K562 (cell line): Measurements from ENCODE around the gene ANKH. TPM values are rescaled to one million over a fixed set of nuclear protein-coding genes. Genes with fewer than 3 reads are reported as not detected.
A peak's percentile ranks its signal among the peaks of the same experiment; 100 is the strongest.

ENCODE experiments used
- ATAC-seq: fragments of 200-7000 bp; cut with Tn5 transposase; 3 replicates; pipeline ENCODE4 v1.9.1; 2020; ENCODE audit warnings: moderate library complexity
- BruUV-seq: library from RNA; stranded (reverse); fragments of 400-500 nt; replicated peaks from 2 replicates; lab custom pipeline; 2021; lab: Mats Ljungman, UMichigan
- CTCF ChIA-PET: fragments of 300-600 bp; formaldehyde crosslinking; extraction: SDS; loops from one replicate; lab custom pipeline; 2021; ENCODE audit warnings: low intra/inter-chr PET ratio; lab: Yijun Ruan, JAX
- POLR2A ChIA-PET: fragments of 300-600, 350-650 bp; sonication (Branson Sonifier 250); formaldehyde crosslinking; extraction: SDS; loops from one replicate; lab custom pipeline; 2021; ENCODE audit warnings: antibody characterized with exemption, inconsistent platforms; lab: Yijun Ruan, JAX
- DNase-seq, 4 experiments: peaks; one replicate each; pipeline versions ENCODE4 v3.0.0 to v3.0.0-alpha.2; 2011 to 2018; ENCODE audit warnings: low spot score in 3 of 4, mixed read lengths in 3 of 4; ENCODE audit errors: extremely low read depth in 1 of 4
- FAIRE-seq: peaks from 2 replicates; lab custom pipeline; 2011; peaks lifted over from hg19 to GRCh38; lab: Jason Lieb, UNC
- H2AFZ ChIP-seq: 2 replicates; pipeline ENCODE4 v1.6.0; 2011; ENCODE audit warnings: low read depth, low read length, control low read depth, inconsistent platforms
- H3K27ac ChIP-seq: fragments of 200-600 bp; 3 replicates; pipeline ENCODE4 v1.8.0; 2011; ENCODE audit warnings: low read depth, mild to moderate bottlenecking, control low read depth, inconsistent platforms, low read length, moderate library complexity, mixed read lengths; ENCODE audit errors: extremely low read depth
- H3K27me3 ChIP-seq, 2 experiments: fragments of 300-600 bp in 1 of 2; 2 replicates in 1 of 2; 3 replicates in 1 of 2; pipeline versions ENCODE4 v1.6.0 to v1.8.0; 2011; ENCODE audit warnings: inconsistent platforms in 2 of 2, low read length in 2 of 2, mild to moderate bottlenecking in 1 of 2, mixed read lengths in 1 of 2, moderate library complexity in 1 of 2; ENCODE audit not compliant: control insufficient read depth in 2 of 2, insufficient read depth in 2 of 2
- H3K36me3 ChIP-seq: fragments of 300-600 bp; 3 replicates; pipeline ENCODE4 v1.8.0; 2011; ENCODE audit warnings: mild to moderate bottlenecking, low read length, inconsistent platforms; ENCODE audit not compliant: control insufficient read depth, insufficient read depth
- H3K4me1 ChIP-seq, 2 experiments: fragments of 200-600 bp in 1 of 2; replicated peaks in 1 of 2; 2 replicates in 1 of 2; 3 replicates in 1 of 2; pipeline versions ENCODE4 v1.5.1 to v1.8.0; 2011; ENCODE audit warnings: inconsistent platforms in 2 of 2, low read length in 2 of 2, mild to moderate bottlenecking in 1 of 2, mixed read lengths in 1 of 2, moderate library complexity in 1 of 2; ENCODE audit not compliant: control insufficient read depth in 2 of 2, insufficient read depth in 2 of 2
- H3K4me2 ChIP-seq: 2 replicates; pipeline ENCODE4 v1.6.1; 2011; ENCODE audit warnings: low read length, control low read depth, inconsistent platforms, mixed read lengths; ENCODE audit not compliant: insufficient read depth
- H3K4me3 ChIP-seq: fragments of 200-600 bp; sonication (generic), shearing (Covaris generic); 2 replicates; pipeline ENCODE4 v1.5.1; 2016; ENCODE audit warnings: control low read depth, inconsistent platforms
- H3K79me2 ChIP-seq: fragments of 200-600 bp; 3 replicates; pipeline ENCODE4 v1.8.0; 2011; ENCODE audit warnings: low read length, inconsistent platforms; ENCODE audit not compliant: control insufficient read depth, insufficient read depth
- H3K9ac ChIP-seq, 2 experiments: 2 replicates each; pipeline versions ENCODE4 v1.6.0 to v1.6.1; 2011; ENCODE audit warnings: low read depth in 2 of 2, low read length in 2 of 2, control low read depth in 1 of 2, inconsistent platforms in 1 of 2, mild to moderate bottlenecking in 1 of 2, mixed read lengths in 1 of 2; ENCODE audit not compliant: insufficient read depth in 1 of 2
- H3K9me1 ChIP-seq: one replicate; pipeline ENCODE4 v1.6.0; 2011; ENCODE audit warnings: inconsistent platforms, mild to moderate bottlenecking, low read length, moderate library complexity; ENCODE audit not compliant: control insufficient read depth, insufficient read depth
- H3K9me3 ChIP-seq: replicated peaks from 2 replicates; pipeline ENCODE4 v1.5.1; 2011; ENCODE audit warnings: low read depth, low read length, inconsistent platforms; ENCODE audit not compliant: control insufficient read depth, insufficient read depth
- H4K20me1 ChIP-seq: replicated peaks from 2 replicates; pipeline ENCODE4 v1.6.1; 2011; ENCODE audit warnings: low read length, inconsistent platforms, mixed read lengths; ENCODE audit not compliant: control insufficient read depth, insufficient read depth
- ATF4 ChIP-seq: fragments of 450-650 bp; formaldehyde crosslinking; IDR thresholded peaks from 2 replicates; pipeline ENCODE4 v1.4.0; 2022; ENCODE audit warnings: mild to moderate bottlenecking, moderate library complexity
- FOSL1 ChIP-seq: fragments of 200-800 bp; sonication (Bioruptor generic); conservative IDR thresholded peaks from 2 replicates; pipeline ENCODE4 v1.6.1; 2016; ENCODE audit warnings: missing genetic modification characterization, missing compliant biosample characterization
- TARDBP ChIP-seq: fragments of 450-650 bp; IDR thresholded peaks from 2 replicates; pipeline ENCODE4 v1.6.1; 2016
- ZBTB2 ChIP-seq: fragments of 450-650 bp; IDR thresholded peaks from 2 replicates; pipeline ENCODE4 v1.6.1; 2016; ENCODE audit warnings: antibody characterized with exemption
- WGBS: fragments of 100-300 bp; shearing (Covaris generic); methylation state at CpG from one replicate; pipeline ENCODE4 v1.1.6; 2016; ENCODE audit warnings: low coverage, mixed read lengths; ENCODE audit not compliant: insufficient coverage; ENCODE audit errors: missing lambda C conversion rate; 5-methylcytosine and 5-hydroxymethylcytosine counted together
- in situ Hi-C: fragments of 300-500 bp; cut with MboI; formaldehyde crosslinking; loops from 4 replicates; pipeline ENCODE4 v1.15.0; 2018; ENCODE audit warnings: inconsistent platforms, mixed read lengths
- intact Hi-C: fragments of 100-400 bp; cut with micrococcal nuclease; formaldehyde crosslinking; loops from 2 replicates; pipeline ENCODE4 v1.14.2; 2022
- polyA plus RNA-seq, 8 experiments: library from polyadenylated mRNA; depleted of rRNA in 4 of 8; stranded (reverse) in 5 of 8; unstranded in 3 of 8; fragments of >200 nt; fragmentation: Nextera tagmentation in 2 of 8; fragmentation: Illumina TruSeq in 1 of 8; extraction: Ambion mirVana in 2 of 8; extraction: Trizol in 1 of 8; gene quantifications; 2 replicates each; pipeline versions ENCODE4 v1.2.1 to v1.2.3, GENCODE V29; 2011 to 2014; ENCODE audit warnings: inconsistent platforms in 1 of 8, missing spikeins in 1 of 8
- total RNA-seq, 7 experiments: library from RNA; depleted of rRNA in 6 of 7; stranded (reverse); fragments of >200 nt in 6 of 7; fragmentation: Illumina TruSeq in 2 of 7; extraction: Trizol in 2 of 7; gene quantifications; 2 replicates each; pipeline versions ENCODE4 v1.2.1 to v1.2.3, GENCODE V29; 2011 to 2021; ENCODE audit warnings: low replicate concordance in 1 of 7

Gene ANKH
- total and polyA plus RNA-seq, 9 of the 15 experiments (the other 6 are each of a cell fraction or from before 2014, with no cell fraction given) = 0.79 to 12.2 (median 4.5) TPM

- TF ChIP-seq ZBTB2 (no peak), TARDBP (no peak)
Observed at GRCh38 chr5:14809369-14810155, 62.0 kb downstream of the ANKH start (continued).

DNA sequence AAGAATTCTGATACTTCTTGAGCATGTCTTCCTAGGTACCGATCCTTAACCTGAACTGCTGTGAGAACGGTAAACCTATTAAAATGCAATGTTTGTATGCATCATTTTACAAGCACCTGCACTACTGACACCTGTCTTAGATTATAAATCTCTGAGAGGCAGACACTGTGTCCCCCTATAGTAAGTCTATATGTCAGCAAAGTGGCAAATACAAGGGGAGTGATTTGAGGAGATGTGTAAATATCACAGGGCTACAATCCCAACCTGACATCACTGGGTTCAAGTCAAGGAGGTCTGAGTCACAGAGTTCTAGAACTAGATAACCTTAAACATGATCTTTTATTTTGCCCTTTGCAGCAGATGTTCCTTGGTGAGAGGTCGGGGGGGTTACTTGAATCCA is 64.1 kb downstream of the ANKH start:
- in situ Hi-C loops = no loop called here
- CTCF ChIA-PET = no interaction called here
- Histone ChIP-seq H2AFZ (no peak overlapping the region), H3K36me3 (no peaks in the 10 kb centered on the region), H4K20me1 (no peaks in the 10 kb centered on the region; the same call in 1 of the 2 replicates), H3K27me3 (no peaks in the 10 kb centered on the region; a peak in 2 of 5 replicates), H3K4me3 (no peak overlapping the region), H3K9ac (no peak overlapping the region), H3K79me2 (no peaks in the 10 kb centered on the region), H3K9me1 (no peaks in the 10 kb centered on the region), H3K4me1 (peaks cover 0 to 4% of the 10 kb centered on the region in 2 experiments; a peak in 1 of 5 replicates), H3K4me2 (no peak overlapping the region), H3K9me3 (no peaks in the 10 kb centered on the region; the same call in 1 of the 2 replicates), H3K27ac (no peak overlapping the region)
- ATAC-seq (no peak), FAIRE-seq (peak; percentile 60), DNase-seq (no peak)
- POLR2A ChIA-PET = no interaction called here
- TF ChIP-seq FOSL1 (tag) (0 out of 2 replicates have a peak, but pooled peaks have one; percentile 34), ATF4 (CRISPR knock-in tag) (no peak)
- intact Hi-C loops = no loop called here
- 17% methylated on average over 3 of the region's 3 CpGs for WGBS
- no TSS peak for BruUV-seq
